Measurements from ENCODE around the gene HSPA1A. TPM values are rescaled to one million over a fixed set of nuclear protein-coding genes. Genes with fewer than 3 reads are reported as not detected.
"Not testable (repeated sequence)": the region's sequence is repeated elsewhere in the genome, so short reads cannot be mapped to it uniquely, and the experiment has no call there.

The HSPA1A gene
- total and polyA plus RNA-seq, 7 experiments from 2014 or later, result 6.7 to 125 (median 30.3) TPM

DNA sequence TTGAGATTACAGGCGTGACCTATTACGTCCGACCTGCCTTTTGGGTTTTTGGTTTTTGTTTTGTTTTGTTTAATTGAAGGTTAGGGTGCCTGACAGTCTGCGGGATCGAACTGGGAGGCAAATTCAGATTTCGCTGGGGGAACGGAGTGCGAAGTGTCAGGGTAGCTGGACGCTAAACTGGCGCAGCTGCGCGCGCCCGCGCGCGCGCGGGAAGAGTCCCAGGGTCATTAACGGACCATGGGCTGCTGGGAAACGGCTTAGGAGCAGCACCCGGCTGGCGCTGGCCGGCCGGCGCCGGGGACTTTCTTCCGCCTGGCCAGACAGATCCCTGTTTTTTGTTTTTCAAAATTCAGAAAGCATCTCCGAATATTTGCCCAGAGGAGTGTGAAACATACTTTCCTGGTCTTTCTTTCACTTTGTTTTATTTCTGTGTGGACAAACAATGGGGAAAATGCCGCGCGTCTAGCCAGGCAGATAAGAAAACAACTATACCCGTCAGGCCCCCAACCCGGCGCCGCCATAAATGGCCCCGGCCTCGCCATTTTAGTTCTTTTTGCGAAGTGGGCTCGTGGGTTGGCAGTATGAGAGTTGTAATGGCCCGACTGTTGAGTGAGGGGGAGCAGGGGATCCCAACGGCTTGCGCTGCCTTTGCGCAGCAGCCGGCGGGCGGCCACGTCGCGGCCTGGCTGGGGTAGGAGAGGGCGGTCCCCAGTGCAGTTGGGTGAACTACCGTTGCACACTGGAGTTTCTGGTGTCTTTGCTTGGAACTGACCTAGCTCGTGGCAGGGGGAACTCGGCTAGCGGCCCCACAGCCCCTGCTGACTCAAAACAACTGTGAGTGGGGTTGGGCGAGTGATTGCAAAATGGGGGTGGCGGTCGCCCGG lies 19.3 kb downstream of the HSPA1A start:
- H3K4me3 ChIP-seq (ENCODE audit: low read length), result peak overlapping the region; percentile 73

DNA sequence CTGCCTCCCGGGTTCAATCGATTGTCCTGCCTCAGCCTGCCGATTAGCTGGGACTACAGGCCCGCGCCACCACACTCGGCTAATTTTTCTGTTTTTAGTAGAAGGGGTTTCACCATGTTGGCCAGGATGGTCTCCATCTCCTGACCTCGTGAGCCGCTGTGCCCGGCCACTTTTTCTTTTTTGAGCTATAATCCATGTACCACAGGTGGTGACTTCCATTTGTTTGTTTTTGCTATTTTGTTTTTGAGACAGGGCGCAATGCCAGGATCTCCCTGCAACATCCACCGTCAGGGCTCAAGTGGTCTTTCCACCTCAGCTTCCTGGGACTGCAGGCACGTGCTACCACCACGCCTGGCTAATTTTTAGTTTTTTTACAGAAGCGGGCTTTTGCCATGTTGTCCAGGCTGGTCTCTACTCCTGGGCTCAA lies 20.7 kb downstream of the HSPA1A start:
- H3K27ac Mint-ChIP-seq, result peak overlapping the region; percentile 91 to 100 (median 99)
- no peaks in the 10 kb centered on the region for H3K9me3 Mint-ChIP-seq
- no peak for ATAC-seq
- peaks cover 3 to 40% (median 24%) of the 10 kb centered on the region in 5 donors for H3K36me3 Mint-ChIP-seq
- ChIA-PET CTCF (interaction anchor here (0.7 to 1.7 kb wide), 2 partner anchors 27 to 248 kb away, joined by 3 to 7 read pairs; partner anchors contain the start of gene NEU1), POLR2A (interaction anchor here (0.7 to 3.7 kb wide), 14 partner anchors 9 to 318 kb away, joined by 3 to 21 read pairs (median 5); partner anchors contain the start of genes ABHD16A, CSNK2B, DDAH2 and DDX39B)
- peaks cover 35 to 42% of the 10 kb centered on the region in 2 donors for H3K4me1 ChIP-seq (ENCODE audit: control insufficient read depth in 2 of 2, insufficient read depth in 2 of 2, low read length in 2 of 2)
- DNase-seq, result no peak
- H3K4me3 ChIP-seq (ENCODE audit: low read length), result peak overlapping the region; percentile 56
- no peaks in the 10 kb centered on the region for H3K27me3 Mint-ChIP-seq
- no peaks in the 10 kb centered on the region for H3K27me3 ChIP-seq (ENCODE audit: control insufficient read depth in 2 of 2, insufficient read depth in 2 of 2, low read length in 2 of 2)
- H3K4me3 Mint-ChIP-seq, result peak overlapping the region; percentile 84 to 99 (median 99)
- intact Hi-C loops (cut with micrococcal nuclease), result loop anchor here (5.0 to 10.0 kb wide), 4 partner anchors 121 to 1019 kb away; partner anchors contain the start of genes MICA (in 1 of the 2), MICB (in 1 of the 2), NELFE (in 1 of the 2) and PSMB9 (in 1 of the 2)
- H3K27ac ChIP-seq (ENCODE audit: low read depth, low read length), result peak overlapping the region; percentile 92
- H3K36me3 ChIP-seq (ENCODE audit: control insufficient read depth in 2 of 3, insufficient read depth in 3 of 3, low read length in 3 of 3), result peaks cover 0 to 50% (median 14%) of the 10 kb centered on the region in 3 experiments
- peaks cover 26 to 49% (median 40%) of the 10 kb centered on the region in 7 donors for H3K4me1 Mint-ChIP-seq
- H3K9me3 ChIP-seq (ENCODE audit: control insufficient read depth in 2 of 3, low read length in 3 of 3), result no peaks in the 10 kb centered on the region

More for the DNA sequence above, 19.3 kb downstream of the HSPA1A start:
- Histone ChIP-seq H3K4me1 (ENCODE audit: control insufficient read depth in 2 of 2, insufficient read depth in 2 of 2, low read length in 2 of 2) (peaks cover 40 to 48% of the 10 kb centered on the region in 2 donors), H3K27ac (ENCODE audit: low read depth, low read length) (peak overlapping the region; percentile 92), H3K36me3 (ENCODE audit: control insufficient read depth in 2 of 3, insufficient read depth in 3 of 3, low read length in 3 of 3) (peaks cover 0 to 35% (median 14%) of the 10 kb centered on the region in 3 experiments), H3K27me3 (ENCODE audit: control insufficient read depth in 2 of 2, insufficient read depth in 2 of 2, low read length in 2 of 2) (no peaks in the 10 kb centered on the region), H3K9me3 (ENCODE audit: control insufficient read depth in 2 of 3, low read length in 3 of 3) (no peaks in the 10 kb centered on the region)
- Mint-ChIP-seq H3K27me3 (no peaks in the 10 kb centered on the region), H3K4me1 (peaks cover 31 to 64% (median 53%) of the 10 kb centered on the region in 7 donors), H3K4me3 (peak overlapping the region; percentile 84 to 99 (median 99)), H3K36me3 (peaks cover 3 to 40% (median 19%) of the 10 kb centered on the region in 5 donors), H3K27ac (peak overlapping the region; percentile 91 to 100 (median 99)), H3K9me3 (no peaks in the 10 kb centered on the region)
- DNase-seq, result peak; percentile 77 to 84 (median 82)
- intact Hi-C loops (cut with micrococcal nuclease), result loop anchor here (1.0 to 10.0 kb wide), 21 partner anchors 20 to 1020 kb away; partner anchors contain the start of genes ABHD16A (in 2 of the 2), BAG6 (in 2 of the 2), EHMT2 (in 2 of the 2) and PRRC2A (in 2 of the 2)
- ChIA-PET CTCF (interaction anchor here (1.6 kb wide), 1 partner anchor 153 kb away, joined by 4 read pairs; no protein-coding TSS in a partner anchor), POLR2A (interaction anchor here (0.7 to 3.7 kb wide), 19 partner anchors 8 to 217 kb away, joined by 3 to 21 read pairs (median 5); partner anchors contain the start of genes ABHD16A, BAG6, C6orf47 and CSNK2B)
- peak; percentile 82 for ATAC-seq

DNA sequence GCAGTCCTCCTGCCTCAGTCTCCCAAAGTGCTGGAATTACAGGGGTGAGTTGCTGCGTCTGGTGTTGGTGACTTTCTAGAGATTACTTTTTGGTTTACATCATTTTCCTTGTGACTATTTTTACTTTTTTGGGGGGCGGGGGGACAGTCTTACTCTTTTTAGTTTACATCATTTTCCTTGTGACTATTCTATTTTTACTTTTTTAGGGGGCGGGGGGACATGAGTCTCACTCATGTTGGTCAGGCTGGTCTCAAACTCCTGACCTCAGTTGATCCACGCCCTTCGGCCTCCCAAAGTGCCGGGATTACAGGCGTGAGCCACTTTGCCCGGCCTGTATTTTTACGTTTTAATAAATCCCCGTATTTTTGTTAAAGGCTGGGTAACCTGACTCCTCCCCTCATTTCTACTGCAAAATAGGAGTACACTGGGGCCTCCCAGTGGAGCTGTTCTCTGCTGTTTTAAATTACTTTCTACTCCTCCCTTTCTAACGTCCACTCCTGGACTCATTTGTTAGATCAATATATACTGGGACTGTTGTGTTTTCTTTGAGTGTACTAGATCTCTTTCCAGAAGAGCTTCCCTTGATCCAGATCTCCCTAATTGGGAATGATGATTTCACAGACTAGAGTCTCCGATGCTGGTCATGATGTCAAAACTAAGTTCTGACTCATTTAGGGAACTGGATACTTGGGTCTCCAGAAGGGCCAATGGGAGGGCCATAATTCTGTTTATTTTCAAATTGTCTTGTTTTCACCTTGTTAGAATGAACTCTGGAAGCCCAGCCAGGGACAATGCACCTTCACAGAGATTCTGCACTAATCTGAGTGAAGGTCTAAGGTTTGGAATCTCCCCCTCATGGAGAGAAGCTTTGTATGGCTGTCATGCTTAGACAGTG lies 21.4 kb downstream of the HSPA1A start:
- H3K27ac Mint-ChIP-seq, result peak overlapping the region; percentile 91 to 100 (median 99)
- Histone ChIP-seq H3K27ac (ENCODE audit: low read depth, low read length) (peak overlapping the region; percentile 92), H3K4me1 (ENCODE audit: control insufficient read depth in 2 of 2, insufficient read depth in 2 of 2, low read length in 2 of 2) (peaks cover 34 to 35% of the 10 kb centered on the region in 2 donors), H3K4me3 (ENCODE audit: low read length) (peak overlapping the region; percentile 56), H3K9me3 (ENCODE audit: control insufficient read depth in 2 of 3, low read length in 3 of 3) (no peaks in the 10 kb centered on the region), H3K27me3 (ENCODE audit: control insufficient read depth in 2 of 2, insufficient read depth in 2 of 2, low read length in 2 of 2) (no peaks in the 10 kb centered on the region), H3K36me3 (ENCODE audit: control insufficient read depth in 2 of 3, insufficient read depth in 3 of 3, low read length in 3 of 3) (peaks cover 0 to 53% (median 14%) of the 10 kb centered on the region in 3 experiments)
- intact Hi-C loops (cut with micrococcal nuclease), result loop anchor here (5.0 to 10.0 kb wide), 4 partner anchors 121 to 1018 kb away; partner anchors contain the start of genes MICA (in 1 of the 2), MICB (in 1 of the 2), NELFE (in 1 of the 2) and PSMB9 (in 1 of the 2)
- no peak for ATAC-seq
- H3K4me1 Mint-ChIP-seq, result peaks cover 26 to 47% (median 39%) of the 10 kb centered on the region in 7 donors
- DNase-seq, result peak in 1 of 9 donors; percentile 42
- no peaks in the 10 kb centered on the region for H3K27me3 Mint-ChIP-seq
- ChIA-PET POLR2A (interaction anchor here (0.6 to 3.7 kb wide), 14 partner anchors 10 to 296 kb away, joined by 3 to 21 read pairs (median 5); partner anchors contain the start of genes ABHD16A, CSNK2B, DDAH2 and DDX39B), CTCF (interaction anchor here (0.5 to 1.7 kb wide), 4 partner anchors 26 to 475 kb away, joined by 3 to 7 read pairs (median 4); partner anchors contain the start of gene NEU1)
- peak overlapping the region; percentile 84 to 99 (median 99) for H3K4me3 Mint-ChIP-seq
- H3K36me3 Mint-ChIP-seq, result peaks cover 3 to 40% (median 24%) of the 10 kb centered on the region in 5 donors
- H3K9me3 Mint-ChIP-seq, result no peaks in the 10 kb centered on the region

DNA sequence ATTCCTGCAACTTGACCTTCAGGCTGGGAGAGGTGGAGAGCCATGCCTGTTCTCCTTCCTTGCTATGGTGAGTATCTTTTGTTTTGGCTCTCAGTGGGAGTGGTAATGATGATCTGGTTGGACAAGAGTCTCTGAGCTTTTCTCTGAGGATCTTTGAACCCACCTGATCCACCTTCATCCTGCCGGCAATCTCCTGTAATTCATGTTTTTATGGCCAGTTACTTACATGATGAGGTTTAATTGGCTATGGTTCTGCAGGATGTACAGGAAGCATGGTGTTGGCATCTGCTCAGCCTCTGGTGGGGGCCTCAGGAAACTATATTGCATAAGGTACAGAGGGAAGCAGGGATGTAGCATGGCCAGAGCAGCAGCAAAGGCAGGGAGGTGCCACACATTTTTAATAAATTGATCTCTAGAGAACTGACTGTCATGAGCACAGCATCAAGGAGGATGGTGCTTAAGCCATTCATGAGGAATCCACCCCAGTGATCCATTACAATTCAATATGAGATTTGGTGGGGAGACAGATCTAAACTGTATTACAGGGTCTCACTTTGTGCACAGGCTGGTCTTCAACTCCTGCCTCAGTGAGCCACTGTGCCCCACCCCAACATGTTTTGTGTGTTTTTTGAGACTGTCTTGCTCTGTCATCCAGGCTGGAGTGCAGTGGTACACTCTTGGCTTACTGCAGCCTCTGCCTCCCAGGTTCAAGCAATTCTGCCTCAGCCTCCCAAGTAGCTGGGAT lies 22.2 kb downstream of the HSPA1A start:
- Histone ChIP-seq H3K4me1 (ENCODE audit: control insufficient read depth in 2 of 2, insufficient read depth in 2 of 2, low read length in 2 of 2) (peaks cover 34% of the 10 kb centered on the region in 2 donors), H3K27ac (ENCODE audit: low read depth, low read length) (peak overlapping the region; percentile 92), H3K9me3 (ENCODE audit: control insufficient read depth in 2 of 3, low read length in 3 of 3) (no peaks in the 10 kb centered on the region), H3K4me3 (ENCODE audit: low read length) (peak overlapping the region; percentile 56), H3K36me3 (ENCODE audit: control insufficient read depth in 2 of 3, insufficient read depth in 3 of 3, low read length in 3 of 3) (peaks cover 0 to 53% (median 14%) of the 10 kb centered on the region in 3 experiments), H3K27me3 (ENCODE audit: control insufficient read depth in 2 of 2, insufficient read depth in 2 of 2, low read length in 2 of 2) (no peaks in the 10 kb centered on the region)
- H3K27me3 Mint-ChIP-seq, result no peaks in the 10 kb centered on the region
- H3K36me3 Mint-ChIP-seq, result peaks cover 3 to 40% (median 24%) of the 10 kb centered on the region in 5 donors
- DNase-seq, result no peak
- H3K4me3 Mint-ChIP-seq, result peak overlapping the region; percentile 84 to 99 (median 99)
- no peaks in the 10 kb centered on the region for H3K9me3 Mint-ChIP-seq
- H3K4me1 Mint-ChIP-seq, result peaks cover 26 to 47% (median 39%) of the 10 kb centered on the region in 7 donors
- POLR2A ChIA-PET, result interaction anchor here (0.6 to 1.5 kb wide), 10 partner anchors 7 to 1732 kb away, joined by 3 to 7 read pairs (median 4); partner anchors contain the start of genes ABHD16A, DDX39B, LSM2 and LTA
- intact Hi-C loops (cut with micrococcal nuclease), result loop anchor here (5.0 to 10.0 kb wide), 4 partner anchors 120 to 1017 kb away; partner anchors contain the start of genes MICA (in 1 of the 2), MICB (in 1 of the 2), NELFE (in 1 of the 2) and PSMB9 (in 1 of the 2)
- H3K27ac Mint-ChIP-seq, result peak overlapping the region; percentile 91 to 100 (median 99)
- CTCF ChIA-PET, result interaction anchor here (0.5 to 1.7 kb wide), 3 partner anchors 25 to 476 kb away, joined by 3 to 7 read pairs (median 4); partner anchors contain the start of gene NEU1
- no peak for ATAC-seq

DNA sequence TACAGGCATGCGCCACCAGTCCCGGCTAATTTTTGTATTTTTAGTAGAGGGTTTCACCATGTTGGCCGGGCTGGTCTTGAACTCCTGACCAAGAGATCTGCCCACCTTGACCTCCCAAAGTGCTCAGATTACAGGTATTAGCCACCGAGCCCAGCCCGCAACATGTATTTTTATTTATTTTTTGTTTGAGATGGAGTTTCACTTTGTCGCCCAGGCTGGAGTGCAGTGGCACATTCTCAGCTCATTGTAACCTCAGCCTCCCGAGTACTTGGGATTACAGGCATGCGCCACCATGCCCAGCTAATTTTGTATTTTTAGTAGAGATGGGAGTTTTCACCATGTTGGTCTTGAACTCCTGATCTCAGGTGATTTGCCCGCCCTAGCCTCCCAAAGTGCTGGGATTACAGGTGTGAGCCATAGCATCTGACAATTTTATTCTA lies 22.8 kb downstream of the HSPA1A start:
- ATAC-seq; H3K9me3 ChIP-seq (ENCODE audit: control insufficient read depth in 2 of 3, low read length in 3 of 3); H3K4me3 ChIP-seq (ENCODE audit: low read length); DNase-seq; H3K27me3 ChIP-seq (ENCODE audit: control insufficient read depth in 2 of 2, insufficient read depth in 2 of 2, low read length in 2 of 2); H3K9me3 Mint-ChIP-seq; H3K27me3 Mint-ChIP-seq: not testable (repeated sequence)
- CTCF ChIA-PET, result interaction anchor here (2.1 kb wide), 1 partner anchor 240 kb away, joined by 8 read pairs; no protein-coding TSS in a partner anchor
- Mint-ChIP-seq H3K36me3 (peaks cover 3 to 40% (median 24%) of the 10 kb centered on the region in 5 donors), H3K4me1 (peaks cover 26 to 47% (median 39%) of the 10 kb centered on the region in 7 donors), H3K4me3 (peak overlapping the region in 9 of 10 donors; percentile 13 to 99 (median 99)), H3K27ac (peak overlapping the region in 4 of 9 donors; percentile 97 to 100 (median 100))
- intact Hi-C loops (cut with micrococcal nuclease), result loop anchor here (5.0 to 10.0 kb wide), 4 partner anchors 119 to 1017 kb away; partner anchors contain the start of genes MICA (in 1 of the 2), MICB (in 1 of the 2), NELFE (in 1 of the 2) and PSMB9 (in 1 of the 2)
- Histone ChIP-seq H3K36me3 (ENCODE audit: control insufficient read depth in 2 of 3, insufficient read depth in 3 of 3, low read length in 3 of 3) (peaks cover 0 to 53% (median 14%) of the 10 kb centered on the region in 3 experiments), H3K27ac (ENCODE audit: low read depth, low read length) (peak overlapping the region; percentile 92), H3K4me1 (ENCODE audit: control insufficient read depth in 2 of 2, insufficient read depth in 2 of 2, low read length in 2 of 2) (peaks cover 34% of the 10 kb centered on the region in 2 donors)
- POLR2A ChIA-PET, result interaction anchor here (0.6 to 2.1 kb wide), 7 partner anchors 8 to 1731 kb away, joined by 3 to 12 read pairs (median 3); partner anchors contain the start of genes BAG6, NELFE, NEU1 and SKIC2
